PFSK-1 (cell line): ENCODE results near the gene FOXC1.

Experiments used
- FOXP2 ChIP-seq: optimal IDR thresholded peaks from 2 replicates; pipeline ENCODE3; 2011; ENCODE audit warnings: borderline replicate concordance, control low read depth, inconsistent platforms; ENCODE audit not compliant: insufficient read depth; ENCODE audit errors: extremely low read length, extremely low read depth
- POLR2AphosphoS5 ChIP-seq: IDR thresholded peaks from 2 replicates; pipeline ENCODE4 v1.6.1; 2012; ENCODE audit warnings: low read depth, mild to moderate bottlenecking, control low read depth, low read length, moderate library complexity
- REST ChIP-seq, 2 experiments: IDR thresholded peaks; 2 replicates each; pipeline versions ENCODE4 v1.6.1 to v1.8.0; 2011 to 2012; ENCODE audit warnings: low read depth in 2 of 2, low read length in 2 of 2, control low read depth in 1 of 2, inconsistent platforms in 1 of 2, mild to moderate bottlenecking in 1 of 2, moderate library complexity in 1 of 2; ENCODE audit not compliant: insufficient read depth in 1 of 2
- SIN3A ChIP-seq: IDR thresholded peaks from 2 replicates; pipeline ENCODE4 v1.6.1; 2012; ENCODE audit warnings: mild to moderate bottlenecking, low read length, moderate library complexity, borderline replicate concordance; ENCODE audit not compliant: insufficient read depth
- TAF1 ChIP-seq: IDR thresholded peaks from 2 replicates; pipeline ENCODE4 v1.6.1; 2012; ENCODE audit warnings: low read length, control low read depth, borderline replicate concordance; ENCODE audit not compliant: insufficient read depth

The FOXC1 gene

GRCh38 chr6:1587977-1588376 lies 21.7 kb upstream of the FOXC1 start:
- TF ChIP-seq FOXP2 (no peak), POLR2AphosphoS5 (no peak), REST (IDR thresholded peaks at IDR 0.05; ENCODE audit: insufficient read depth in 1 of 2, low read depth in 2 of 2, low read length in 2 of 2) (no peak), TAF1 (no peak), SIN3A (no peak)

- TF ChIP-seq TAF1 (no peak), REST (IDR thresholded peaks at IDR 0.05; ENCODE audit: insufficient read depth in 1 of 2, low read depth in 2 of 2, low read length in 2 of 2) (no peak), POLR2AphosphoS5 (no peak), SIN3A (no peak), FOXP2 (no peak)
These were observed 20.5 kb upstream of the FOXC1 start for GRCh38 chr6:1589208-1589607.

GRCh38 chr6:1590580-1590979 lies 19.1 kb upstream of the FOXC1 start:
- TF ChIP-seq POLR2AphosphoS5 = no peak

- no peak for TF ChIP-seq REST (IDR thresholded peaks at IDR 0.05; ENCODE audit: insufficient read depth in 1 of 2, low read depth in 2 of 2, low read length in 2 of 2)
These were observed 18.5 kb upstream of the FOXC1 start for GRCh38 chr6:1591243-1591642.

- TF ChIP-seq SIN3A (no peak), REST (IDR thresholded peaks at IDR 0.05; ENCODE audit: insufficient read depth in 1 of 2, low read depth in 2 of 2, low read length in 2 of 2) (no peak), FOXP2 (no peak), POLR2AphosphoS5 (no peak), TAF1 (no peak)
These were observed 17.8 kb upstream of the FOXC1 start for GRCh38 chr6:1591926-1592325.

GRCh38 chr6:1592852-1593251 lies 16.9 kb upstream of the FOXC1 start:
- no peak for TF ChIP-seq FOXP2
- no peak for TF ChIP-seq TAF1
- no peak for TF ChIP-seq POLR2AphosphoS5
- TF ChIP-seq SIN3A = no peak
- no peak for TF ChIP-seq REST (IDR thresholded peaks at IDR 0.05; ENCODE audit: insufficient read depth in 1 of 2, low read depth in 2 of 2, low read length in 2 of 2)
